Measurements from ENCODE around the gene MAPK13.

The MAPK13 gene

DNA sequence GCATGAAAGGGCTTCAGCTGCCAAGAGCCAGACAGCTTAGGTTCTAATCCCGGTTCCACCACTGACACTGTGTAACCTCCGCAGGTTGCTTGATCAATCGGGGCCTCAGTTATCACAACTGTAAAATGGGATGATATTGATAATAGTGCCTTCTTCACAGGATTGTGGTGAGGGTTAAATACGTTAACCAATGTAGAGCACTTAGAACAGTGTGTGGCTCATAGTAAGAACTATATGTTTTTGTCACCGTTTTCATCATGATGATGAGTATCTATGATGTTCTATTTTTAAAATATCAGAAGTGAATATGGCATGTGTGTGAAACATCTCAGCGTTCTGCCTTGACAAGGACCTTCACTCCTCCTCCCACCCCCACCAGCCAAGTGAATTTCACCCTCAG, 10.3 kb upstream of the MAPK13 start:
- H3K27me3 ChIP-seq (ENCODE audit: insufficient read depth, poor library complexity, severe bottlenecking): no peaks in the 10 kb centered on the region
- DNase-seq (ENCODE audit: low read depth in 1 of 2, low spot score in 1 of 2): no peak
- no peak for TF ChIP-seq GABPA (IDR thresholded peaks at IDR 0.05; ENCODE audit: low read depth)
- TF ChIP-seq CTCF (IDR thresholded peaks at IDR 0.05; ENCODE audit: insufficient read depth, low read length): no peak
- TF ChIP-seq POLR2AphosphoS5 (IDR thresholded peaks at IDR 0.05; ENCODE audit: low read depth): no peak; the same call in none of the 2 replicates
- no peak for TF ChIP-seq REST (IDR thresholded peaks at IDR 0.05; ENCODE audit: insufficient replicate concordance, low read depth)
- TF ChIP-seq SPI1 (IDR thresholded peaks at IDR 0.05; ENCODE audit: borderline replicate concordance, low read depth): no peak
- H3K27ac ChIP-seq (replicated peaks): peak overlapping the region; percentile 67
- no peak overlapping the region for H3K4me3 ChIP-seq (replicated peaks; ENCODE audit: insufficient read depth, low read length)

DNA sequence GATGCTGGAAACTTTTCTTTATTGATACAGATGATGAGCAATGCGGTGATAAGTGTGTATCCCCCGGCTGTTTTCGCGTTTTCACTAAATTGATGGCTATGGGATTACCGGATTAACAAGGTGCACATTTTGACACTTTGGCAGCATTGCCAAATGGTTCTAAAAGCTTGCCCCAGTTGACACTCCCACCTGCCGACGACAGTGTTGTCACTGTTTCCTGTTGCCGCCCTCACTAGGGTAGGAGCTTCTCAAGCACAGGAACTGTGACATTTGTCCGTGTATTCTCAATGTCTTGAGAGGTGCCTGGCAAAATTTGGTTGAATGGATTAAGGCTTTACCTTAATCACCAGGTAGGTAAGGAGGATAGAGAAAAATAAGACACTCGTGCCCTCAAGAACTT, 9.8 kb upstream of the MAPK13 start:
- DNase-seq (ENCODE audit: low read depth in 1 of 2, low spot score in 1 of 2): peak in 1 of 2 experiments; percentile 84
- Histone ChIP-seq H3K27ac (replicated peaks) (peak overlapping the region; percentile 67), H3K4me3 (replicated peaks; ENCODE audit: insufficient read depth, low read length) (no peak overlapping the region), H3K27me3 (ENCODE audit: insufficient read depth, poor library complexity, severe bottlenecking) (no peaks in the 10 kb centered on the region)
- TF ChIP-seq POLR2AphosphoS5 (IDR thresholded peaks at IDR 0.05; ENCODE audit: low read depth) (peak; percentile 6; the same call in 1 of the 2 replicates), REST (IDR thresholded peaks at IDR 0.05; ENCODE audit: insufficient replicate concordance, low read depth) (no peak), CTCF (IDR thresholded peaks at IDR 0.05; ENCODE audit: insufficient read depth, low read length) (no peak)

DNA sequence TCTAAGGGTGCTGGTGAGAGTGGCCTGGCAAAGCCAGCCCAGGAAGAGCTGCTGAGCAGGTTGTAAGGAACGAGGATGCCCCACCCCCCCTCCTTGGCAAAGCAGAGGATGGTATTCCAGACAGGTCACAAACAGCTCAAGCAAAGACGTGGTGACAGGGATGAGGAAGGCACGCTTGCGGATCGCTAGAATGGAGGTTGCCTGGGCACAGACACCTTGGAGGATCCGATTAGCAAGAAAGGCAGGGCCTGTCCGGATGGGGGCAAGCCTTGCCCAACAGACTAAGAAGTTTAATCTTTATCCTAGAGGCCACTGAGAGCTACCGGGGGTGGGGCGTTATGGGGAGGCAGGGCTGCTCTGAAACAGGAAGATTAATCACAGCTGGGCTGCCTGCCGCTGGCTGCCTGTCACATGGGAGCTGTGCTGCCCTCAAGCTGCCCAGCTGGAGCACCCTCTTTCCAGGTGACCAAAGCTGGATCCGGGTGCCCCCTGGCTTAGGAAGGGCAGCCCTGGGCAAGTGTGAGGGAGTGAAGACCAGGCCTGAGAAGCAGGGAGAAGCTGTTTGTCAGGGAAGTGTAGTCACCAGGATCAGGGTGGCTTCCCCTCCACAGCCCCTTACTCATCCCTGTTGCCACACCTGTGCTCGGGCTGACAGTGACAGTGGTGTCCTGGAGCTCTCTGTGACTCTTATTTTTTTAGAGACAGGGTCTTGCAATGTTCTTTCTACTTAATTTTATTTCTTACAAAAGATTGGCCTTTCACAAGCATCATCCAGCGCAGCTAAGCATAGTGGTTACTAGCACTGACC, 9.1 kb upstream of the MAPK13 start:
- no peak for TF ChIP-seq CTCF (IDR thresholded peaks at IDR 0.05; ENCODE audit: insufficient read depth, low read length)
- no peak for TF ChIP-seq GABPA (IDR thresholded peaks at IDR 0.05; ENCODE audit: low read depth)
- peak; percentile 26 for TF ChIP-seq POLR2AphosphoS5 (IDR thresholded peaks at IDR 0.05; ENCODE audit: low read depth)
- H3K4me3 ChIP-seq (replicated peaks; ENCODE audit: insufficient read depth, low read length): no peak overlapping the region
- peak overlapping the region; percentile 67 for H3K27ac ChIP-seq (replicated peaks)
- H3K27me3 ChIP-seq (ENCODE audit: insufficient read depth, poor library complexity, severe bottlenecking): no peaks in the 10 kb centered on the region
- peak; percentile 45 to 82 for DNase-seq (ENCODE audit: low read depth in 1 of 2, low spot score in 1 of 2)

All from HL-60 (cell line).